CD14-positive monocyte (primary cell): ENCODE measurements around the gene LNPEP. TPM values are rescaled to one million over a fixed set of nuclear protein-coding genes. Genes with fewer than 3 reads are reported as not detected.

Experiments used
- DNase-seq, 3 donors: peaks; one replicate each; pipeline ENCODE4 v3.0.0-alpha.2; 2011 to 2022
- H2AFZ ChIP-seq: 2 replicates; pipeline ENCODE4 v1.6.0; 2012; ENCODE audit warnings: mild to moderate bottlenecking, low read depth, low read length, inconsistent platforms; ENCODE audit not compliant: insufficient read depth, poor library complexity, severe bottlenecking
- H3K27ac ChIP-seq, 2 donors: 1 replicate in 1 of 2; 2 replicates in 1 of 2; pipeline ENCODE4 v1.5.1; 2012 to 2013; ENCODE audit warnings: low read length in 2 of 2, control low read depth in 1 of 2, inconsistent platforms in 1 of 2, low read depth in 1 of 2, mild to moderate bottlenecking in 1 of 2
- H3K27me3 ChIP-seq, 2 donors: one replicate each; pipeline versions ENCODE4 v1.6.0 to v1.6.1; 2011 to 2013; ENCODE audit warnings: low read length in 2 of 2; ENCODE audit not compliant: control insufficient read depth in 2 of 2, insufficient read depth in 2 of 2
- H3K36me3 ChIP-seq, 2 donors: replicated peaks in 1 of 2; 1 replicate in 1 of 2; 2 replicates in 1 of 2; pipeline versions ENCODE4 v1.5.1 to v1.6.1; 2012 to 2013; ENCODE audit warnings: low read length in 2 of 2, control low read depth in 1 of 2, inconsistent platforms in 1 of 2, mild to moderate bottlenecking in 1 of 2; ENCODE audit not compliant: insufficient read depth in 2 of 2, control insufficient read depth in 1 of 2
- H3K4me1 ChIP-seq, 2 donors: 1 replicate in 1 of 2; 2 replicates in 1 of 2; pipeline versions ENCODE4 v1.5.1 to v1.6.1; 2012 to 2013; ENCODE audit warnings: low read length in 2 of 2, control low read depth in 1 of 2, inconsistent platforms in 1 of 2, mild to moderate bottlenecking in 1 of 2, moderate library complexity in 1 of 2; ENCODE audit not compliant: insufficient read depth in 2 of 2, control insufficient read depth in 1 of 2
- H3K4me2 ChIP-seq: replicated peaks from 2 replicates; pipeline ENCODE3; 2012; ENCODE audit warnings: low read length, moderate library complexity, mild to moderate bottlenecking; ENCODE audit not compliant: poor library complexity, severe bottlenecking; ENCODE audit errors: extremely low read depth
- H3K4me3 ChIP-seq, 3 experiments: fragments of 200-600 bp in 1 of 3; sonication (generic) in 1 of 3; replicated peaks in 1 of 3; 1 replicate in 2 of 3; 2 replicates in 1 of 3; pipeline ENCODE4 v1.5.1; 2011 to 2013; ENCODE audit warnings: low read length in 3 of 3, mild to moderate bottlenecking in 3 of 3, control low read depth in 2 of 3, low read depth in 2 of 3, inconsistent platforms in 1 of 3, moderate library complexity in 1 of 3
- H3K79me2 ChIP-seq: 2 replicates; pipeline ENCODE4 v1.6.0; 2012; ENCODE audit warnings: mild to moderate bottlenecking, control low read depth, inconsistent platforms, low read length, moderate library complexity; ENCODE audit not compliant: insufficient read depth
- H3K9ac ChIP-seq: 2 replicates; pipeline ENCODE4 v1.6.0; 2017; ENCODE audit warnings: low read length, mild to moderate bottlenecking; ENCODE audit not compliant: insufficient read depth, poor library complexity, severe bottlenecking
- H3K9me3 ChIP-seq, 2 donors: replicated peaks in 1 of 2; 1 replicate in 1 of 2; 2 replicates in 1 of 2; pipeline versions ENCODE4 v1.5.1 to v1.6.1; 2012 to 2013; ENCODE audit warnings: low read length in 2 of 2, control low read depth in 1 of 2; ENCODE audit not compliant: control insufficient read depth in 1 of 2, insufficient read depth in 1 of 2
- H4K20me1 ChIP-seq: 2 replicates; pipeline ENCODE4 v1.6.0; 2012; ENCODE audit warnings: mild to moderate bottlenecking, low read length, control low read depth, moderate library complexity; ENCODE audit not compliant: insufficient read depth
- H3K27ac Mint-ChIP-seq, 7 donors: one replicate each; pipeline ENCODE4 v1.8.0; 2020; ENCODE audit warnings: mild to moderate bottlenecking in 7 of 7, mixed read lengths in 7 of 7, moderate library complexity in 6 of 7, inconsistent platforms in 2 of 7
- H3K27me3 Mint-ChIP-seq, 3 donors: one replicate each; pipeline ENCODE4 v1.8.0; 2021 to 2022; ENCODE audit warnings: low read depth in 3 of 3, mild to moderate bottlenecking in 3 of 3, mixed read lengths in 3 of 3, moderate library complexity in 3 of 3, inconsistent platforms in 1 of 3
- H3K36me3 Mint-ChIP-seq, 2 donors: one replicate each; pipeline ENCODE4 v1.8.0; 2020; ENCODE audit warnings: mixed read lengths in 2 of 2, inconsistent platforms in 1 of 2, mild to moderate bottlenecking in 1 of 2
- H3K4me1 Mint-ChIP-seq: one replicate; pipeline ENCODE4 v1.8.0; 2020; ENCODE audit warnings: mild to moderate bottlenecking, mixed read lengths
- H3K4me3 Mint-ChIP-seq, 2 donors: one replicate each; pipeline ENCODE4 v1.8.0; 2020; ENCODE audit warnings: mild to moderate bottlenecking in 2 of 2, mixed read lengths in 2 of 2, moderate library complexity in 1 of 2
- H3K9me3 Mint-ChIP-seq, 7 donors: one replicate each; pipeline ENCODE4 v1.8.0; 2020 to 2022; ENCODE audit warnings: mixed read lengths in 7 of 7, mild to moderate bottlenecking in 6 of 7, moderate library complexity in 6 of 7, inconsistent platforms in 2 of 7
- CTCF ChIP-seq: fragments of 200-600 bp; IDR thresholded peaks from one replicate; pipeline ENCODE4 v1.8.0; 2022; ENCODE audit warnings: antibody characterized with exemption, mild to moderate bottlenecking
- WGBS: methylation state at CpG from one replicate; pipeline ENCODE4 v1.1.5; 2013; ENCODE audit warnings: missing lambda C conversion rate; ENCODE audit not compliant: insufficient coverage; 5-methylcytosine and 5-hydroxymethylcytosine counted together
- intact Hi-C, 2 donors: fragments of 100-400 bp; cut with micrococcal nuclease; formaldehyde crosslinking; loops; one replicate each; pipeline versions ENCODE4 v1.15.0 to v1.15.1; 2023
- polyA plus RNA-seq, 3 donors: library from polyadenylated mRNA; depleted of rRNA in 1 of 3; unstranded in 2 of 3; stranded (reverse) in 1 of 3; fragments of 300-500 nt in 2 of 3; fragments of >200 nt in 1 of 3; fragmentation: Illumina TruSeq in 2 of 3; gene quantifications; 1 replicate in 2 of 3; 2 replicates in 1 of 3; pipeline ENCODE4 v1.2.3, GENCODE V29; 2012 to 2021

LNPEP gene
- polyA plus RNA-seq, 3 donors: 9.2 to 22.5 (median 14.5) TPM

GRCh38 chr5:96993760-96994159 is 57.9 kb downstream of the LNPEP start:
- DNase-seq: no peak
- Histone ChIP-seq H3K4me1 (no peaks in the 10 kb centered on the region), H3K4me3 (no peak overlapping the region), H3K27ac (no peak overlapping the region), H4K20me1 (no peaks in the 10 kb centered on the region), H3K27me3 (no peaks in the 10 kb centered on the region), H3K79me2 (peaks cover 4% of the 10 kb centered on the region), H3K9me3 (no peaks in the 10 kb centered on the region), H3K36me3 (peaks cover 49 to 88% of the 10 kb centered on the region in 2 donors), H2AFZ (no peak overlapping the region), H3K4me2 (no peak overlapping the region), H3K9ac (no peak overlapping the region)
- Mint-ChIP-seq H3K4me1 (no peaks in the 10 kb centered on the region), H3K9me3 (no peaks in the 10 kb centered on the region), H3K36me3 (peaks cover 52 to 62% of the 10 kb centered on the region in 2 donors), H3K4me3 (no peak overlapping the region), H3K27me3 (peaks cover 0 to 3% (median 0%) of the 10 kb centered on the region in 3 donors), H3K27ac (no peak overlapping the region)
- intact Hi-C loops: loop anchor here in 1 of 2 donors (10.0 kb wide), 1 partner anchor 171 kb away; no protein-coding TSS in a partner anchor
- no peak for TF ChIP-seq CTCF
- WGBS: 80% methylated on average over 1 of the region's 2 CpGs

GRCh38 chr5:96994493-96994892 is 58.6 kb downstream of the LNPEP start:
- TF ChIP-seq CTCF: no peak
- Mint-ChIP-seq H3K9me3 (no peaks in the 10 kb centered on the region), H3K27me3 (peaks cover 0 to 3% (median 0%) of the 10 kb centered on the region in 3 donors), H3K4me3 (no peak overlapping the region), H3K36me3 (peaks cover 52 to 63% of the 10 kb centered on the region in 2 donors), H3K4me1 (peaks cover 3% of the 10 kb centered on the region), H3K27ac (no peak overlapping the region)
- Histone ChIP-seq H3K36me3 (peaks cover 56 to 92% of the 10 kb centered on the region in 2 donors), H2AFZ (no peak overlapping the region), H3K4me2 (no peak overlapping the region), H4K20me1 (no peaks in the 10 kb centered on the region), H3K4me1 (no peaks in the 10 kb centered on the region), H3K27ac (no peak overlapping the region), H3K79me2 (peaks cover 2% of the 10 kb centered on the region), H3K9ac (no peak overlapping the region), H3K4me3 (no peak overlapping the region), H3K9me3 (no peaks in the 10 kb centered on the region), H3K27me3 (no peaks in the 10 kb centered on the region)
- intact Hi-C loops: loop anchor here in 1 of 2 donors (10.0 kb wide), 1 partner anchor 170 kb away; no protein-coding TSS in a partner anchor
- WGBS: 100% methylated on average over 3 of the region's 3 CpGs
- DNase-seq: no peak
